PC-9 (cell line): ENCODE data around the gene SLC44A5. TPM values are rescaled to one million over a fixed set of nuclear protein-coding genes. Genes with fewer than 3 reads are reported as not detected.

ENCODE experiments used
- BruUV-seq: library from RNA; stranded (reverse); fragments of 400-500 nt; replicated peaks from 2 replicates; lab custom pipeline; 2021; lab: Mats Ljungman, UMichigan
- CTCF ChIA-PET: fragments of 300-600 bp; sonication (Branson Sonifier 250); formaldehyde crosslinking; loops from one replicate; lab custom pipeline; 2022; ENCODE audit warnings: antibody characterized with exemption; lab: Charles Lee
- POLR2A ChIA-PET: fragments of 300-600 bp; sonication (Branson Sonifier 250); formaldehyde crosslinking; loops from one replicate; lab custom pipeline; 2022; ENCODE audit warnings: antibody characterized with exemption; ENCODE audit not compliant: unreplicated experiment; lab: Charles Lee
- DNase-seq, 2 experiments: peaks; one replicate each; pipeline versions ENCODE4 v3.0.0 to v3.0.0-alpha.2; 2015 to 2022; ENCODE audit warnings: mixed read lengths in 1 of 2
- H2AFZ ChIP-seq: fragments of 200-600 bp; sonication (generic); 2 replicates; pipeline ENCODE4 v1.8.1; 2017; ENCODE audit warnings: antibody characterized with exemption
- H3F3A ChIP-seq: fragments of 200-600 bp; sonication (generic); 2 replicates; pipeline ENCODE4 v1.8.1; 2017; ENCODE audit warnings: antibody characterized with exemption, mild to moderate bottlenecking, low read depth; ENCODE audit not compliant: insufficient read depth
- H3K27ac ChIP-seq: fragments of 200-600 bp; sonication (generic); 2 replicates; pipeline ENCODE4 v1.6.1; 2016; ENCODE audit warnings: mixed run types
- H3K27me3 ChIP-seq: fragments of 200-600 bp; sonication (generic); 2 replicates; pipeline ENCODE4 v1.6.1; 2016; ENCODE audit warnings: low read depth, mixed run types; ENCODE audit not compliant: insufficient read depth
- H3K36me3 ChIP-seq: fragments of 200-600 bp; sonication (generic); 2 replicates; pipeline ENCODE4 v1.6.1; 2016; ENCODE audit warnings: low read depth, mixed run types
- H3K4me1 ChIP-seq: fragments of 200-600 bp; sonication (generic); replicated peaks from 2 replicates; pipeline ENCODE4 v1.6.1; 2016; ENCODE audit warnings: mixed run types; ENCODE audit not compliant: insufficient read depth
- H3K4me2 ChIP-seq: fragments of 200-600 bp; sonication (generic); 2 replicates; pipeline ENCODE4 v1.6.1; 2017; ENCODE audit warnings: mixed run types
- H3K4me3 ChIP-seq: fragments of 200-600 bp; sonication (generic); 2 replicates; pipeline ENCODE4 v1.6.1; 2016; ENCODE audit warnings: mixed run types
- H3K79me2 ChIP-seq: fragments of 200-600 bp; sonication (generic); 2 replicates; pipeline ENCODE4 v1.6.1; 2017; ENCODE audit warnings: low read depth, mixed run types
- H3K9me2 ChIP-seq: fragments of 200-600 bp; sonication (generic); 2 replicates; pipeline ENCODE4 v1.8.1; 2017; ENCODE audit warnings: mild to moderate bottlenecking; ENCODE audit not compliant: insufficient read depth
- H3K9me3 ChIP-seq: fragments of 200-600 bp; sonication (generic); 2 replicates; pipeline ENCODE4 v1.8.1; 2016; ENCODE audit warnings: low read depth; ENCODE audit not compliant: insufficient read depth
- H4K20me1 ChIP-seq: fragments of 200-600 bp; sonication (generic); 2 replicates; pipeline ENCODE4 v1.8.1; 2017; ENCODE audit not compliant: insufficient read depth
- CTCF ChIP-seq: fragments of 200-600 bp; sonication (generic); conservative IDR thresholded peaks from 2 replicates; pipeline ENCODE4 v1.6.1; 2017; ENCODE audit warnings: mixed run types, antibody characterized with exemption, mild to moderate bottlenecking, moderate library complexity
- EZH2 ChIP-seq: fragments of 200-600 bp; sonication (generic); IDR thresholded peaks from 2 replicates; pipeline ENCODE4 v1.8.0; 2017; ENCODE audit warnings: antibody characterized with exemption, low read depth
- intact Hi-C: fragments of 100-400 bp; cut with micrococcal nuclease; formaldehyde crosslinking; loops from one replicate; pipeline ENCODE4 v1.10.0; 2022; ENCODE audit not compliant: unreplicated experiment
- total RNA-seq: library from RNA; stranded (reverse); gene quantifications from 2 replicates; pipeline ENCODE4 v1.2.3, GENCODE V29; 2021

The SLC44A5 gene
- total RNA-seq, 1 experiment from 2014 or later: 0.09 TPM

- H3K9me3 ChIP-seq: no peaks in the 10 kb centered on the region
- no peak overlapping the region for H2AFZ ChIP-seq
- no peaks in the 10 kb centered on the region; the same call in 1 of the 2 replicates for H4K20me1 ChIP-seq
- ChIA-PET POLR2A (no interaction called here), CTCF (no interaction called here)
- H3K4me2 ChIP-seq: no peak overlapping the region
- BruUV-seq: no TSS peak
- DNase-seq: no peak
- H3K79me2 ChIP-seq: no peaks in the 10 kb centered on the region
- no peaks in the 10 kb centered on the region for H3K4me1 ChIP-seq
- H3F3A ChIP-seq: no peaks in the 10 kb centered on the region
- TF ChIP-seq EZH2 (no peak), CTCF (no peak)
- no peaks in the 10 kb centered on the region for H3K36me3 ChIP-seq
- no peak overlapping the region for H3K4me3 ChIP-seq
- intact Hi-C loops: no loop called here
- H3K27ac ChIP-seq: no peak overlapping the region
- H3K27me3 ChIP-seq: no peaks in the 10 kb centered on the region
- no peaks in the 10 kb centered on the region for H3K9me2 ChIP-seq
Measured at GRCh38 chr1:75423616-75424015, 187.3 kb downstream of the SLC44A5 start.

GRCh38 chr1:75423136-75423535, 187.8 kb downstream of the SLC44A5 start:
- no peaks in the 10 kb centered on the region for H3K79me2 ChIP-seq
- H4K20me1 ChIP-seq: no peaks in the 10 kb centered on the region; the same call in 1 of the 2 replicates
- ChIA-PET POLR2A (no interaction called here), CTCF (no interaction called here)
- intact Hi-C loops: no loop called here
- DNase-seq: no peak
- no peaks in the 10 kb centered on the region for H3K4me1 ChIP-seq
- TF ChIP-seq EZH2: no peak
- no peak for TF ChIP-seq CTCF
- no peak overlapping the region for H2AFZ ChIP-seq
- no peaks in the 10 kb centered on the region for H3K9me2 ChIP-seq
- no peaks in the 10 kb centered on the region for H3K36me3 ChIP-seq
- BruUV-seq: no TSS peak
- no peak overlapping the region for H3K4me2 ChIP-seq
- H3F3A ChIP-seq: no peaks in the 10 kb centered on the region
- H3K27ac ChIP-seq: no peak overlapping the region
- H3K4me3 ChIP-seq: no peak overlapping the region
- H3K9me3 ChIP-seq: no peaks in the 10 kb centered on the region
- H3K27me3 ChIP-seq: no peaks in the 10 kb centered on the region

GRCh38 chr1:75421371-75421770, 189.5 kb downstream of the SLC44A5 start:
- intact Hi-C loops: no loop called here
- H3K9me2 ChIP-seq: no peaks in the 10 kb centered on the region
- TF ChIP-seq EZH2 (no peak), CTCF (no peak)
- H3K4me1 ChIP-seq: no peaks in the 10 kb centered on the region
- no TSS peak for BruUV-seq
- no peak overlapping the region for H3K4me3 ChIP-seq
- H3K79me2 ChIP-seq: no peaks in the 10 kb centered on the region
- no peaks in the 10 kb centered on the region for H3K9me3 ChIP-seq
- CTCF ChIA-PET: no interaction called here
- DNase-seq: no peak
- POLR2A ChIA-PET: no interaction called here
- H2AFZ ChIP-seq: no peak overlapping the region
- no peak overlapping the region for H3K4me2 ChIP-seq
- H3F3A ChIP-seq: no peaks in the 10 kb centered on the region
- H3K27me3 ChIP-seq: no peaks in the 10 kb centered on the region
- H4K20me1 ChIP-seq: no peaks in the 10 kb centered on the region; the same call in 1 of the 2 replicates
- no peak overlapping the region for H3K27ac ChIP-seq
- H3K36me3 ChIP-seq: no peaks in the 10 kb centered on the region
